GM12878 (cell line): ENCODE results near the gene TEX28. TPM values are rescaled to one million over a fixed set of nuclear protein-coding genes. Genes with fewer than 3 reads are reported as not detected.

Source experiments
- ATAC-seq: fragments of 200-7000 bp; cut with Tn5 transposase; 3 replicates; pipeline ENCODE4 v1.9.1; 2020; ENCODE audit warnings: mild to moderate bottlenecking, moderate library complexity
- BruUV-seq: library from RNA; stranded (reverse); fragments of 400-500 nt; replicated peaks from 2 replicates; lab custom pipeline; 2021; lab: Mats Ljungman, UMichigan
- CTCF ChIA-PET: fragments of 300-600 bp; sonication (Branson Sonifier 250); formaldehyde crosslinking; extraction: SDS; loops from one replicate; lab custom pipeline; 2021; ENCODE audit warnings: inconsistent platforms; lab: Yijun Ruan, JAX
- POLR2A ChIA-PET: fragments of 350-600 bp; formaldehyde crosslinking; extraction: SDS; loops from one replicate; lab custom pipeline; 2021; ENCODE audit warnings: inconsistent platforms; lab: Charles Lee
- RAD21 ChIA-PET: fragments of 300-600 bp; sonication (Branson Sonifier 250); formaldehyde crosslinking; loops from one replicate; lab custom pipeline; 2023; ENCODE audit warnings: antibody characterized with exemption; ENCODE audit not compliant: unreplicated experiment; lab: Charles Lee
- SMC1A ChIA-PET: fragments of 300-600 bp; sonication (Branson Sonifier 250); formaldehyde crosslinking; loops from one replicate; lab custom pipeline; 2023; ENCODE audit not compliant: unreplicated experiment, uncharacterized antibody; lab: Charles Lee
- DNase-seq: peaks from one replicate; pipeline ENCODE4 v3.0.0-alpha.2; 2011; ENCODE audit warnings: low read depth, low spot score
- FAIRE-seq: peaks from 3 replicates; lab custom pipeline; 2011; peaks lifted over from hg19 to GRCh38; lab: Jason Lieb, UNC
- H2AFZ ChIP-seq: 2 replicates; pipeline ENCODE4 v1.6.0; 2011; ENCODE audit warnings: low read depth, low read length, control low read depth; ENCODE audit not compliant: control insufficient read depth
- H3K27ac ChIP-seq: 2 replicates; pipeline ENCODE4 v1.5.1; 2011; ENCODE audit warnings: control low read depth; ENCODE audit not compliant: control insufficient read depth, insufficient read depth
- H3K27me3 ChIP-seq, 2 experiments: replicated peaks in 1 of 2; 2 replicates each; pipeline versions ENCODE4 v1.6.0 to v1.6.1; 2011; ENCODE audit warnings: low read length in 1 of 2; ENCODE audit not compliant: control insufficient read depth in 2 of 2, insufficient read depth in 2 of 2
- H3K36me3 ChIP-seq, 2 experiments: 2 replicates each; pipeline ENCODE4 v1.5.1; 2011; ENCODE audit warnings: low read length in 1 of 2; ENCODE audit not compliant: control insufficient read depth in 2 of 2, insufficient read depth in 2 of 2
- H3K4me1 ChIP-seq: 2 replicates; pipeline ENCODE4 v1.6.1; 2011; ENCODE audit warnings: mild to moderate bottlenecking, low read length, moderate library complexity, mixed read lengths; ENCODE audit not compliant: control insufficient read depth, insufficient read depth
- H3K4me2 ChIP-seq: 2 replicates; pipeline ENCODE4 v1.6.0; 2011; ENCODE audit warnings: control low read depth; ENCODE audit not compliant: control insufficient read depth, insufficient read depth
- H3K4me3 ChIP-seq: fragments of 200-600 bp; sonication (generic); 2 replicates; pipeline ENCODE4 v1.5.1; 2016
- H3K79me2 ChIP-seq: 2 replicates; pipeline ENCODE4 v1.6.0; 2011; ENCODE audit warnings: low read length; ENCODE audit not compliant: control insufficient read depth, insufficient read depth
- H3K9ac ChIP-seq: 2 replicates; pipeline ENCODE4 v1.8.0; 2011; ENCODE audit warnings: low read length, control low read depth, mixed read lengths; ENCODE audit not compliant: control insufficient read depth, insufficient read depth
- H3K9me3 ChIP-seq: replicated peaks from 3 replicates; pipeline ENCODE4 v1.5.1; 2011; ENCODE audit warnings: mild to moderate bottlenecking, low read length; ENCODE audit not compliant: control insufficient read depth, insufficient read depth
- H4K20me1 ChIP-seq: 2 replicates; pipeline ENCODE4 v1.6.0; 2011; ENCODE audit not compliant: control insufficient read depth, insufficient read depth
- ATF2 ChIP-seq: IDR thresholded peaks from 2 replicates; pipeline ENCODE4 v1.6.1; 2012; ENCODE audit warnings: low read length, inconsistent platforms
- BMI1 ChIP-seq: fragments of 450-650 bp; IDR thresholded peaks from 2 replicates; pipeline ENCODE4 v1.6.1; 2016; ENCODE audit warnings: mild to moderate bottlenecking, moderate library complexity, borderline replicate concordance
- CBX3 ChIP-seq: fragments of 200-600 bp; sonication (generic); IDR thresholded peaks from 2 replicates; pipeline ENCODE4 v1.6.1; 2016; ENCODE audit warnings: low read depth, borderline replicate concordance
- ETV6 ChIP-seq, 2 experiments: fragments of 450-650 bp in 1 of 2; IDR thresholded peaks in 1 of 2; conservative IDR thresholded peaks in 1 of 2; 2 replicates each; pipeline ENCODE4 v1.6.1; 2014; ENCODE audit warnings: antibody characterized with exemption in 1 of 2, borderline replicate concordance in 1 of 2, low read depth in 1 of 2, mild to moderate bottlenecking in 1 of 2, moderate library complexity in 1 of 2
- FOXK2 ChIP-seq: fragments of 450-650 bp; IDR thresholded peaks from 2 replicates; pipeline ENCODE4 v1.6.1; 2017; ENCODE audit warnings: mild to moderate bottlenecking, moderate library complexity
- HDAC6 ChIP-seq: fragments of 200-600 bp; sonication (generic); IDR thresholded peaks from one replicate; pipeline ENCODE4 v1.8.0; 2017; ENCODE audit warnings: antibody characterized with exemption; ENCODE audit not compliant: unreplicated experiment
- IKZF2 ChIP-seq, 2 experiments: fragments of 450-650 bp; IDR thresholded peaks; 2 replicates each; pipeline ENCODE4 v1.6.1; 2017; ENCODE audit warnings: mild to moderate bottlenecking in 2 of 2, moderate library complexity in 2 of 2
- KAT2A ChIP-seq: conservative IDR thresholded peaks from 2 replicates; pipeline ENCODE4 v1.6.1; 2011; ENCODE audit warnings: low read depth, low read length; ENCODE audit not compliant: control insufficient read depth
- NKRF ChIP-seq: fragments of 450-650 bp; conservative IDR thresholded peaks from 2 replicates; pipeline ENCODE4 v1.6.1; 2017; ENCODE audit warnings: mild to moderate bottlenecking, moderate library complexity
- NR2F1 ChIP-seq: fragments of 450-650 bp; conservative IDR thresholded peaks from 2 replicates; pipeline ENCODE4 v1.6.1; 2017; ENCODE audit warnings: mild to moderate bottlenecking
- REST ChIP-seq: IDR thresholded peaks from 2 replicates; pipeline ENCODE4 v1.6.1; 2012; ENCODE audit warnings: mild to moderate bottlenecking, low read depth, low read length
- SUPT20H ChIP-seq: IDR thresholded peaks from 2 replicates; pipeline ENCODE4 v1.6.1; 2011; ENCODE audit warnings: low read depth, mild to moderate bottlenecking, low read length, moderate library complexity, borderline replicate concordance; ENCODE audit not compliant: control insufficient read depth
- ZZZ3 ChIP-seq: IDR thresholded peaks from 2 replicates; pipeline ENCODE4 v1.6.1; 2011; ENCODE audit warnings: low read depth; ENCODE audit not compliant: control insufficient read depth, insufficient read length
- WGBS: methylation state at CpG from one replicate; pipeline ENCODE4 v1.1.6; 2016; ENCODE audit warnings: low lambda C conversion rate; ENCODE audit not compliant: insufficient replicate concordance, insufficient coverage; ENCODE audit errors: missing lambda C conversion rate; 5-methylcytosine and 5-hydroxymethylcytosine counted together
- in situ Hi-C: fragments of 300-500 bp; cut with MboI; formaldehyde crosslinking; loops from 9 replicates; pipeline ENCODE4 v1.14.3; 2018; ENCODE audit warnings: mixed read lengths
- intact Hi-C: fragments of 100-400 bp; cut with micrococcal nuclease; formaldehyde crosslinking; loops from one replicate; pipeline ENCODE4 v1.14.2; 2022; ENCODE audit not compliant: unreplicated experiment
- polyA plus RNA-seq, 11 experiments: library from polyadenylated mRNA; depleted of rRNA in 4 of 11; unstranded in 6 of 11; stranded (reverse) in 5 of 11; fragments of >200 nt; fragmentation: Nextera tagmentation in 4 of 11; fragmentation: Illumina TruSeq in 1 of 11; extraction: Ambion mirVana in 4 of 11; extraction: Trizol in 1 of 11; gene quantifications; 1 replicate in 1 of 11; 2 replicates in 10 of 11; pipeline versions ENCODE4 v1.2.1 to v1.2.3, GENCODE V29; 2011 to 2016; ENCODE audit warnings: inconsistent platforms in 2 of 11, missing spikeins in 2 of 11, low read depth in 1 of 11
- total RNA-seq, 4 experiments: library from RNA; depleted of rRNA in 3 of 4; stranded (reverse); fragments of >200 nt in 3 of 4; fragmentation: Illumina TruSeq in 1 of 4; extraction: Trizol in 1 of 4; gene quantifications; 2 replicates each; pipeline versions ENCODE4 v1.2.1 to v1.2.3, GENCODE V29; 2013 to 2021

Gene TEX28
- total and polyA plus RNA-seq, 10 of the 15 experiments (the other 5 are each of a cell fraction or from before 2014, with no cell fraction given), result not detected

GRCh38 chrX:154333837-154334271 is 38.9 kb upstream of the TEX28 start (continued):
- TF ChIP-seq ATF2, result no peak
- TF ChIP-seq CBX3, result no peak

DNA sequence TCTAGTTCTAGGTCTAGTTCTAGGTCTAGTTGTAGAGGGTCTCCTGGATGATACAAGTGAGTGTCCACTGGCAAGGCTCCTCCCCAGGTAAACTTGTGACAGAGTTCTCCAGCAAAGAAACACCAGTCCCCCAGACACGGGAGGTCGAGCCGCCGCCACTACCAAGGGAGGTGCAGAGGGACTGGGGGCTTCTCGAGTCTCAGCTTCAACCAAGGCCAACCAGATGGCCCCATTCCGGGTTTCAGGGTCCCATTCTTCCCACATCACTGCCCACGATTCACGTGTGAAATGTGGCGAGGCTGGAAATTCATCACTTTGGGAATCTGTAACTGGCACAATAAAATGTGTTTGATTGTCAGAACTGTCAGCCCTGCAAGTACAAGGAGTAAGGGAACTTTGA is 38.2 kb upstream of the TEX28 start:
- intact Hi-C loops, result no loop called here
- no TSS peak for BruUV-seq
- Histone ChIP-seq H3K4me3 (no peak overlapping the region), H3K4me2 (no peak overlapping the region), H3K27ac (peak overlapping the region; percentile 73), H3K36me3 (no peaks in the 10 kb centered on the region), H3K79me2 (no peaks in the 10 kb centered on the region), H3K27me3 (no peaks in the 10 kb centered on the region), H3K4me1 (peaks cover 21% of the 10 kb centered on the region), H3K9ac (no peak overlapping the region), H4K20me1 (no peaks in the 10 kb centered on the region), H3K9me3 (no peaks in the 10 kb centered on the region), H2AFZ (no peak overlapping the region)
- POLR2A ChIA-PET, result no interaction called here
- RAD21 ChIA-PET, result interaction anchor here (0.7 kb wide), 1 partner anchor 11 kb away, joined by 3 read pairs; no protein-coding TSS in a partner anchor
- ATAC-seq (no peak), FAIRE-seq (no peak), DNase-seq (no peak)
- in situ Hi-C loops, result no loop called here
- CTCF ChIA-PET, result interaction anchor here (1.2 kb wide), 1 partner anchor 26 kb away, joined by 3 read pairs; no protein-coding TSS in a partner anchor
- SMC1A ChIA-PET, result interaction anchor here (1.0 to 1.8 kb wide), 2 partner anchors 11 to 210 kb away, joined by 5 read pairs; no protein-coding TSS in a partner anchor
- 59% methylated on average over 9 of the region's 9 CpGs for WGBS
- TF ChIP-seq KAT2A (no peak), SUPT20H (no peak), IKZF2 (IDR thresholded peaks at IDR 0.05) (no peak), ETV6 (conservative IDR thresholded peaks at IDR 0.05 in 1 of 2, IDR thresholded peaks at IDR 0.05 in 1 of 2; ENCODE audit: borderline replicate concordance in 1 of 2, low read depth in 1 of 2) (no peak), ZZZ3 (no peak), BMI1 (no peak), NR2F1 (no peak), FOXK2 (no peak), NKRF (no peak), REST (no peak), HDAC6 (no peak)
